ENCODE measurements around the gene RANBP2.

Gene RANBP2

DNA sequence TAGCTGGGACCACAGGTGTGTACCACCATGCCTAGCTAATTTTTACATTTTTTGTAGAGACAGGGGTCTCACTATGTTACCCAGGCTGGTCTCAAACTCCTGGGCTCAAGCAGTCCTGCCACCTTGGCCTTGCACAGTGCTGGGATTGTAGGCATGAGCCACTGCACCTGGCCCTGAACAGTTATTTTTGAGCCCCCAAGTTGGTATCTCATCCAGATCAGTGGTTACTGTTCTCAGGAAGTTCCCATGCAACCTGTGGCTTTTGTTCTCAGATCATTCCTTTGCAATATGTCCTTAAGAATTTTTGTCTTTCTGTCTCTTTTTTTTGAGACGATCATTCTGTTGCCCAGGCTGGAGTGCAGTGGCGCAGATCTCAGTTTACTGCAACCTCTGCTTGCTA lies 59.6 kb downstream of the RANBP2 start:
- DNase-seq: no peak

DNA sequence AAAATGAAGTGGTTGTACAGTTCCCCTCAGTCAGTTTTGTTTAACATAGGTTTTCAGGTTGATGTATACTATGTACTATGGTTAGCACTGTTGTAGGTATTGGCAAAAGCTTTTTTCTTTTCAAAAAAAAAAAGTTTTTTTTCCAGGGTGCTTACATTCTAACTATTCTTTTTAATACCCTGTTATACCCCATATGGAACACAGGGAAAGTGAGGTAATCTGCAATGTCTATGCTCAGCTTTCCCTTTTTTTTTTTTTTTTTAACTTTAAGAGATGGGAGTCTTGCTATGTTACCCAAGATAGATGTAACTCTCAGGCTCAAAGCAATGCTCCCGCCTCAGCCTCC lies 66.7 kb downstream of the RANBP2 start:
- DNase-seq: no peak

DNA sequence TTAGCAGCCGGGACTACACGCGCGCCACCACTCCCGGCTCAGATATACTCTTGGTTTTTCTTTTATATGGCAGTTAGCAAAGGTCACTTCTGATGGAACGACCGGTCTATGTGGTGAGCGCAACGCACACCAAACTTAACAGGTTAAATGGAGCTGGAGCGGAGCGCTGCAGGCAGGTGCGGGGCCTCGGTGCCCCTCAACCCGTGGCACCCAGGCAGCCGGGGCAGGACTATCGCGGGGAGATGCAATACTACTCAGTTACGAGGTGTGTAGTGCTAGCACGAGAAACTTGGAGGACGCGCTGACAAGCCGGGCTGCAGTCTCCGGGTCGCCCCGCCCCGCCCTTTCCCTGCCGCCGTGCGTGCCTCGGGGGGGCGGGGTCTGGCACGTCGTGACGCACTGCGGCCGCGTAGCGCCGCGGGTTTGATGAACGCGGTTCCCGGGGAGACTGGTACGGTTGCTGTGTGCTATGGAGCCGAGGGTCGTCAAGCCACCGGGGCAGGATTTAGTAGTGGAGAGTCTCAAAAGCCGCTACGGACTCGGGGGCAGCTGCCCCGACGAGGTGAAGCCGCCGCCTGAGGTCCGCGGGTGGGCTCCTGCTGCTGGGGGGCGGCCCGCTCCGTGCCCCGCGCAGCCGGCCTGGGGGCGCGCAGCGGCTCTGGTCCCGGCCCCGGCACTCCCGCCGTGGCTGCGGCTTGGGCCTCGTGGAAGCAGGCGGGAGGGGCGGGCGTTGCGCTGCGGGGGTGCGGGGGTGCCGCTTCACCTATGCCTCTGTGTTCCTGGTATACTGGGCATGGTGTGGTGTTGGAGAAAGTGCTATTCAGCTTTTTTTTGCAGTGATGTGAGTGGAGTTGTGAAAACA lies 67.3 kb downstream of the RANBP2 start, which contains the start of gene CCDC138:
Gene CCDC138 (plus strand): TSS at position 418 of the 862 bp plus-strand sequence. CDS start 52 bp downstream, at position 470.
- peak; percentile 90 for DNase-seq

DNA sequence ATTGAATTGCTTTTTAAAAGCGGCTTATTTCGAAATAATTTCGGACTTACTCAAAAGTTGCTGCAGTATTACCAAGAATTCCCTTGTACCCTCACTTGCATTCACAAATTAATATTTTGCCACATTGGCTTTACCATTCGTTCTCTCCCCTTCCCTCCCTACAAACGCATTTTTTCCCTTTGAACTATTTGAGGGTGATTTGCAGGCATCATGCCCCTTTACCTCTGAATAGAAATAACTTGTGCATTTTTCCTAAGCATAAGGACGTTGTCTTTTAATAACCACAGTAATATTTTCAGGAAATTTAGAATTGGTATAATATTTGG lies 67.9 kb downstream of the RANBP2 start:
- no peak for DNase-seq

DNA sequence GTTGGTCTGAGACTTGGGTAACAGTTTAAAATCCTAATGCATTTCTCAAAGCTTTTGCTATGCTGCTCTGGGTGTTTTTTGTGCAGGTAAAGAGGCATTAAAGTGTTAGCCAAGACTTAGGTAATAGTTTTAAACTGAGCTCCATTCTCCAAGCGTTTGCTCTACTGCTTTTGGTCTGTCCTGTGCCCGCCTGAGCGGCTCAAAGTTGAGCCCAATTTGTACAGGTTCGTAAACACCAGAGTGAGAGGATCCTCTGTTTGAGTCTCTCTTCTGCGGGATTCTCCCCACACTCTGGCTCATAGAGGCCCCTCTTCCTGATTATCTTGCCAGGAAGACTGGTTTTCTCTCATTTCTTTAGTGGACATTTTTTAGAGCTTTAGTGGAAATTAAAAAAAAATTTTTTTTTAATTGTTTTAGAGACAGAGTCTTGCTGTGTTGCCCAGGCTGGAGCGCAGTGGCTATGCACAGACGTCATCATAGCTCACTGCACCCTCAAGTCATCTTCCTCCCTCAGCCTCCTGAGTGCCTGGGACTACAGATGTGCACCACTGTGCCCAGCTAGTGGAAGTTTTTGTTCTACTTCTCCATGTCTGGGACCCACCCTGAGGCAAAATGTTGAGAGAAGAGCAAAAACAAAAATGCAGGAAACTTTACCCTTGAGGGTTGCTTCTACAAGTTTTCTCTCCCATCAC lies 83.9 kb downstream of the RANBP2 start:
- no peak for DNase-seq

DNA sequence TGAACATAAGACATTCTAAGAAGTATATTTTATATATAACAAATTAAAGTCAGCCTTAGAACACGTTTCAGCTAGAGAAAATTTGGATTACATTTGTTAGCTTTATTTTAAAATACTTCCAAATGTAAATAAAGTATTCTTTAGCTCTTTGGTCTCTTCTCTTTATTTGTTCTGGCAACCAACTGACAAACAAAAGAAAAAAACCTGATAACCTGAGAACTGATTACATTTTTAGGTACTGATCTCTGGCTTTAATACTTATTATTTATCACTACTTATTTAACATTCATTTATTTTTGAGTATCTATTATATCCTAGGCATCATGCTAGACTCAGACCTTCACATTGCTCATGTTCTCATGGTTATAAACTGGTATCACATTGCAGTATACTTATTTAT lies 85.8 kb downstream of the RANBP2 start:
- no peak for DNase-seq

DNA sequence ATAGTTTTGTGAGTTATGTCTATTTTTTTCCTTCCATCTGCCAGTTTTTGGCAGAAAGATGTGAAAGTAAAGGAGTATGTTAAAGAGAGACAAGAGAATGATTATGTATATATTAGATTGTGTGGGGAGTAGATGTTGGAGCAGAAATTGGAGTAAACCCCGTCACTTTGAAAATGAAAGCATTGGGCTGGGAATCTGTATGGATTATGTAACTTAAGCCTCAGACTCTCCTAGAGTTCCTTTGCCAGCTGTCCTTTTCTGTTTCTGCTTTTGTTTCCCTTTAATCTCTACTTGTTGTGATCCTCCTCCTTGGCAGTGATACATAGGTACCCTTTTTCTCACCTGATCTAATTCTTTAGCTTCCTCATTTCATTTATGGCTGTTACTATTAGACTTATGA lies 86.5 kb downstream of the RANBP2 start:
- DNase-seq: no peak

DNA sequence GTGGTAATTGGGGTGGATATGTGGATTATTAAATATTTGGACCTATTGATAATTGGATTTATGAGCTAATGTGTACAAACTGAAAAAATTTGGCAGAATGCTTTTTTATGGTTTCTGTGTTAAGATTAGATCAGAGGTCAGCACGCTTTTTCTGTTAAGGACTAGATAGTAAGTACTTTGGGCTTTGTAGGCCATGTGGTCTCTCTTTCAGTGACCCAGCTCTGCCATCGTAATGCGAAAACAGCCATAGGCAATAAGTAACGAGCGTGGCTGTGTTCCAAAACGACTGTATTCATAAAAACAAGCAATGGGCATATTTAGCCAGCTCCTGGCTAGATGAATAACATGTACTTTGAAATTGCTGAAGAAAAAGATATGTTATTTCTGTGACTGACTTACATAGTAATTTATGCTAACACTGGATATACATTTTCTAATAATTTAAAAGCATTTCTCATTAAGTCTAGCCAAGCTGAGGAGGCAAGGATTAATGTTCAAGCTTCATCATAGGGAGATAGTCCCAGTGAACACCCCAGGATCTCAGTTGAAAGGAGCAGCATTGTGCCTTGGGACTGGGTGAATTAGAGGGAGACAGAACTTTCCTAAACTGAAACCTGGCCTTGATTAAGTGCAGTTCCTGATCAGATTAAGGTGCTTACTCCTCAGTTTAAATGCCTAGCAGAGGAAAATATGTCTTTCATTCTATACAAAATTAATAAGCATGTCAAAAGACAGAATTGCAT lies 87.3 kb downstream of the RANBP2 start:
- peak; percentile 14 for DNase-seq

DNA sequence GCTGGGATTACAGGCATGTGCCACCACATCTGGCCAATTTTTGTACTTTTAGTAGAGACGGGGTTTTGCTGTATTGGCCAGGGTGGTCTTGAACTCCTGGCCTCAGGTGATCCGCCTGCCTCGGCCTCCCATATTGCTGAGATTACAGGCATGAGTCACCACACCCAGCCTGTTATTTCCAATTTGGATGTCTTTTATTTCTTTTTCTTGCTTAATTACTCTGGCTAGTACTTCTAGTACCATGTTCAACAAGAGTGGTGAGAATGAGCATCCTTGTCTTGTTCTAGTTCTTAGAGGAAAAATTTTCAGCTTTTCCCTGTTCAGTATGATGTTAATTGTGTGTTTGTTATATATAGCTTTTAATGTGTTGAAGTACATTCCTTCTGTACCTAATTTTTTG lies 90.7 kb downstream of the RANBP2 start:
- DNase-seq: no peak

DNA sequence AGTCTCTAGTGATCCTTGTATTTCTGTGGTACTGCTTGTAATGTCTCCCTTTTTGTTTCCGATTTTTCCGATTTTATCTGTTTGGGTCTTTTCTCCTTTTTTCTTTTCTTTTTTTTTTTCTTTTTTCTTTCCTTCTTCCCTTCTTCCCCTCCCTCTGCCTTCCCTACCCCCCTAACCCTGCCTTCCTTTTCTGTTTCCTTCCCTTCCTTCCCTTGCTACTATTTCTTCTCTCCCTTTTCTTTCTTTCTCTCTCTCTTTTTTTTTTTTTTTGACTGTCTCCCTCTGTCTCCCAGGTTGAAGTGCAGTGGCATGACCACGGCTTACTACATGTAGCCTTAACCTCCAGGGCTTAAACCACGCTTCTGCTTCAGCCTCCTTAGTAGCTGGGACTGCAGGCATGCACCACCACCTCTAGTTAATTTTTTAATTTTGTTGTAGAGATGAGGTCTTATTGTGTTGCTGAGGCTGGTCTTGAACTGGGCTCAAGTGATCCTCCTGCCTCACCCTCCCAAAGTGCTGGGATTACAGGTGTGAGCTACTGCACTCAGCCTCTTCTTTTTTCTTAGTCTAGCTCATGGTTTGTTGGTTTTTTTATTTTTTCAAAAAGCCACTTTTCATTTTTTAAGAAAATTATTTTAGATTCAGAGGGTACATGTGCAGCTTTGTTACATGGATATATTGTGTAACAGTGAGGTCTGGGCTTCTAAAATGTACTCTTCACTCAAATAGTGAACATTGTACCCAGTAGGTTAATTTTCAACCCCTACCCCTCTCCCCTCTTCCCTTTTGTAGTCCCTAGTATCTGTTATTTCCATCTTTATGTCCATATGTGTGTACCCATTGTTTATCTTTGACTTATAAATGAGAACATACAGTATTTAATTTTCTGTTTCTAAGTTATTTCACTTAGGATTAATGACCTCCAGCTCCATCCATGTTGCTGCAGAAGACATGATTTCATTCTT lies 92.0 kb downstream of the RANBP2 start:
- DNase-seq: no peak

DNA sequence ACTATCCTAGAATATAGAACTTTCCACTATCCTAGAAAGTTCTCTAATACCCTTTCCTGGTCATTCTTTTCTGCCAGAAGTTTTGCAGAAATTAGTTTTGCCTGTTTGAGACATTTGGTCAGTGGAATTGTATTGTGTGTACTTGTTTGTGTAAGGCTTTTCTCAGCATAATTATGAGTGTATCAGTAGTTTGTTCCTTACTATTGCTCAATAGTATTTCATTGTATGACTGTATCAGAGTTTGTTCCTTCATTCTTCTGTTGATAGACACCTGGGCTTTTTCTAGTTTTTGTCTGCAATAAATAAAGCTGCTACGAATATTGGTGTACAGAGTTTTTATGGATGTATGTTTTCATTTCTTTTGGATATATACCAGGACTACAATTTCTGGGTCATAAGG lies 94.5 kb downstream of the RANBP2 start:
- DNase-seq: no peak

DNA sequence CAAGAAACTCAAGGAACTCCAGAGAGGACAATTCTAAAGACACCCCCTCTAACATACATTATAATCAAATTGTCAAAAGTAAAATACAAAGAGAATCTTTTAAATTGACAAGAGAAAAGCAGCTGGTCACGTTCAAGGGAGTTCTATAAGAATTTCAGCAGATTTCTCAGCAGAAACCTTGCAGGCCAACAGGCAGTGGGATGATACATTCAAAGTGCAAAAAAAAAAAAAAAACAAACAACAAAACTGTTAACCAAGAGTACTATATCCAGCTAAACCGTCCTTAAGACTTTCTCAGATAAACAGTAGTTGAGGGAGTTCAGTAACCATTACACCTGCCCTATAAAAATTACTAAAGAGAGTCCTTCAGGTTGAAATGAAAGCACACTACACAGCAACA lies 101.2 kb downstream of the RANBP2 start:
- no peak for DNase-seq

DNA sequence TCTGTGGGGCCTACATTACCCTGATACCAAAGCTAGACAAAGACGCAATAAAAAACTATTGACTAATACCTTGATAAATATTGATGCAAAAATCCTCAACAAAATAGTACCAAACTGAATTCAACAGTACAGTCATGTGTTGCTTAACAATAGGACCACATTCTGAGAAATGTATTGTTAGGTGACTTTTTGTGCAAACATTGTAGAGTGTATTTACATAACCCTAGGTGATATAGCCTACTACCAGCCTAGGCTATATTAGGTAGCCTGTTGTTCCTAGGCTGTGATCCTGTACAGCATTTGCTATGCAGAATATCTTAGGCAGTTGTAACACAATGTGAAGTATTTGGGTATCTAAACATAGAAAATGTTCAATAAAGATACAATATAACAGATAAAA lies 104.0 kb downstream of the RANBP2 start:
- DNase-seq: no peak

DNA sequence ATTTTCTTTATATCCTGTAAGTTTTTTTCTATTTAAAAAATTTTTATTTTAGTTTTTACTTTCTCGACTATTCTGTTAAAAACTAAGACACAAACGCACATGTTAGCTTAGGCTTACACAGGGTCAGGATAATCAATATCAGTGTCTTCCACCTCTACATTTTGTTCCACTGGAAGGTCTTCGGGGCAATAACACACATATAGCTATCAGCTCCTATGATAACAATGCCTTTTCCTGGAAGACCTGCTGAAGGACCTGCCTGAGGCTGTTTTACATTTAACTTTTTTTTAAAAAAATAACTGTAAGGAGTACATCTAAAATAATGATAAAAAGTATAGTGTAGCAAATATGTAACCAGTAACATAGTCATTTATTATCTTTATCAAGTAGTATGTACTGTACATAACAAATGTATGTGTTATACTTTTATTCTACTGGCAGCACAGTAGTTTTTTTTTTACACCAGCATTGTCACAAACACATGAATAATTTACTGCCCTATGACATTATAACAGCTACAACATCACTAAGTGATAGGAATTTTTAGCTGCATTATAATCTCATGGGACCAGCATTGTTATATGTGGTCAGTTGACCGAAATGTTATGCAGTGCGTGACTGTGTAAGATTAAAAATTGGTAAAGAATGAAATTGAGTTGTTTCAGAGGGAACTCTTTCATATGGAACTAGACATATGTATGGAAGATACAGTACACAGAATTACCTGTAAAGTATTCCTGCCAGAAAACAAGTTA lies 105.2 kb downstream of the RANBP2 start:
- peak; percentile 67 for DNase-seq

DNA sequence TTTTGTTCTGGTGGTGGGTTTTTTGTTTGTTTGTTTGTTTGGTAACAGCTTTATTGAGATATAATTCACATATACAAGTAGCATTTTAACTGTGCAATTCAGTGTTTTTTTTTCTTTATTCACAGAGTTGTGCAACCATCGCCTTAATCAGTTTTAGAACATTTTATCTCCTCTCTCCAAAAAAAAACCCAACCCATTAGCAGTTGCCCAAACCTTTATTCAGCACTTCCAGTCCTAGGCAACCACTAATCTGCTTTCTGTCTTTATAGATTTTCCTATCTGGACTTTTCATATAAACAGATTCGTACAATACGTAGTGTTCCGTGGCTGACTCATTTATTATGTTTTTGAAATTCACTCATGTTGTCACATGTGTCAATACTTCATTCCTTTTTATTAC lies 106.0 kb downstream of the RANBP2 start:
- peak; percentile 88 for DNase-seq

DNA sequence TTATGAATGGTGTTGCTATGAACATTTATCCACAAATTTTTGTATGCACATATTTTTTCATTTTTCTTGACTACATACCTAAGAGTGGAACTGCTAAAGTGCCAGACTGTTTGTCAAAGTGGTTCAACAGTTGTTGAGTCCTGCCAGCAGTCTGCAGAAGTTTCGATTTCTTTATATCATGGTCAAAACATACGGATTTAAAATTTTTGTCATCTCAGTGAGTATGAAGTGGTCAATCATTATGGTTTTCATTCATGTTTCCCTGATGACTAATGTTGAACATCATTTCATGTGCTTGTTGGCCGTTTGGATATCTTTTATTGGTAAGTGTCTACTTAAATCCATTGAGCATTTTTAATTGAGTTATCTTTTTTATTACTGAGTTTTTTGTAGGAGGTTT lies 106.5 kb downstream of the RANBP2 start:
- DNase-seq: no peak

DNA sequence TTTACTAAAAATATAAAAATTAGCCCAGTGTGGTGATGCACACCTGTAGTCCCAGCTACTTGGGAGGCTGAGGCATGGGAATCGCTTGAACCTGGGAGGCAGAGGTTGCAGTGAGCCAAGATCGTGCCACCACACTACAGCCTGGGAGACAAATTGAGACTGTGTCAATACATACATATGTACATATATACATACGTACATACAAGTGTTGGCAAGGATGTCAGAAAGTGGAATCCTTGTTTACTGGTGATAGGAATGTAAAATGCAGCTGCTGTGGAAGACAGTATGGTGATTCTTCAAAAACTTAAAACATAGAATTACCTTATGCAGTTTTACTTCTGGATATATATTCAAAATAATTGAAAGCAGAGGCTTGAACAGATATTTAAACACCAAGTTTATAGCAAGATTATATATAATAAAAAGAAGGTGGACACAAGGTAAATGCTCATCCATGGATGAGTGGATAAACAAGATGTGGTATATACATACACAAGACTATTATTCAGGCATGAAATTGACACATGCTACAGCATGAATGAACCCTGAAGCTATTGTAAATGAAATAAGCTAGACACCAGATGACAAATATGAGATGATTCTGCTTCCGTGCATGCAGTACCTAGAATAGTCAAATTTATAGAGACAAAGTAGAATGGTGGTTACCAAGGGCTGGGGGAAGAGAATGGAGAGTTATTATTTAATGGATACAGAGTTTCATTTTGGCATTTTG lies 110.5 kb downstream of the RANBP2 start:
- no peak for DNase-seq

DNA sequence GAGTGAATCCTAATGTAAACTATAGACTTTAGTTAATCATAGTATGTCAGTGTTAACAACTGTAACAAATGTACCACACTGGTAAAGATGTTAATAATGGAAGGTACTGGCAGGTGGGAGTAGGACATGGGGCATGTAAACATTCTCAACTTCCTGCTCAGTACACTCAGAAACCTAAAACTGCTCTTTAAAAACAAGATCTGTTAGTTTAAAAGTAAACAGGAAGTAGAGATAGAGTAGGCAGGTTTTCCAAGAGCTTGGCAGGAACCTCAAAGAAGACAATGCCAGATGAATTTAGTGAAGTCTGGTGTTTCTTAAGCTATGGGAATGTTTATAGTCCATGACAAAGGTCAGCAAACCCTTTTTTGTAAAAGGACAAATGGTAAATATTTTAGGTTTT lies 113.9 kb downstream of the RANBP2 start:
- DNase-seq: no peak

DNA sequence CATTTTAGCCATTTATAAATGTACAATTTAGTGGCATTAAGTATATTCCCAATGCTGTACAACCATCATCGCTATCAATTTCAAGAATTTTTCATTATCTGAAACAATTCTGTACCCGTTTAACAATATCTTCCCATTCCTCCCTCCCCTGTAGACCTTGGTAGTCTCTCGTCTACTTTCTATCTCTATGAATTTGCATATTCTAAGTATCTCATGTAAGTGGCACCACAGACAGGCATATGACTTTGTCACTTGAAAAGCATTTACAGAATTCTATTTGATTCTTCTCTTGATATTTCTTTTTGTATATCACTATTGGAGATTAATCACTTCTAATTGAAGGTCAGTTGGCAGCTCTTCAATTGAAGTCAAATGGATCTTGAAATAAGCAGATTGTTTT lies 115.3 kb downstream of the RANBP2 start:
- no peak for DNase-seq

DNA sequence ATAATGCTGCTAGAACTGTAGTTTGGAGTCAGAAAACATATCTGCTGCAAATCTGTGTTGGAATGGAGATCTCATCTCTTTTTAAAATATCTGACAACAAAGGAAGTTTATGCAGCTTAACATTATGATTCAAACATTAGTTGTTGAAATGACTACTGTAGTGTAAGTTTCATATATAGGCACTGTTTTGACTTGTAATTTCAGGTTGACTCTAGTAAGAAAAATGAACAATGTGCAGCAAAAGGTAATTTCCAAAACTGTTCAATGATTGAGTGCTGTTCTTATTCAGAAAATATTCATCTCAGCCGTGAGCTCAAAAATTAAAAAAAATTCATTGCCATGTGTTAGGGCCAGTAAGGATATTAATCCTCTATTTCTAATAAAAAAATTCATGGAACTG lies 115.8 kb downstream of the RANBP2 start:
- no peak for DNase-seq
